ENCODE data around the gene MPDU1. TPM values are rescaled to one million over a fixed set of nuclear protein-coding genes. Genes with fewer than 3 reads are reported as not detected.

The MPDU1 gene
- total and polyA plus RNA-seq, 2 experiments from 2014 or later: 86.9 to 90.9 TPM

DNA sequence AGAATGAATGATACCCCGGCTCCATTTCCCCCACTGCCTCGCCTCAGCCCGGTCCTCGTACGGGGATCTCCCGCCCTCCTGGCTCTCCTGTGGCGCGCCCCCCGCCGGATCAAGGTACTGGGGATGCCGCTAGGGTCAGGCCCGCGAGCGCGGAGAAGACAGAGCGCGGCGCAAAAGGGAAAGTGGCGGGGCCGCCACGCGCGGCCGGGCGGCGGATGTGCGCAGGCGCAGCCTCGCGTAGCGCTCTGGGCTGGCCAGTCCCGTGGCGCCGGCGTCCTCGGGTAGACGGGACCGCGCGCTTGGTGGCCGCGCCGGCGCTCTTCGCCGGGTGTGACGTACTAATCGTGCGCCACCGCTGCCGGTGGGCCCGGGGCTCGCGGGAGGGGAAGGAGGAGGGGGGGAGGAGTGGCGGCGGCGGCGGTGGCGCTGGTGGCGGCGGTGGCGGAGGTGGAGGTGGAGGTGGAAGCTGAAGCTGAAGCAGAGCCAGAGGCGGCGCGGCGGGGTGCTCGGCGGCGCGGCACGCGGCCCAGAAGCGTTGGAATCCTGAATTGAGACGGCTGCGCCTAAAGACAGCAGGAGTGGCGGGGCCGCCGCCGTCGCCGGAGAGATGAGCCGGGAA, 22.0 kb upstream of the MPDU1 start, which contains the start of gene SENP3:
TSS of gene SENP3 (plus strand) at position 331 of the 619 bp plus-strand sequence. CDS start 1,158 bp downstream, outside the sequence.
- TF ChIP-seq, protein P1, sequence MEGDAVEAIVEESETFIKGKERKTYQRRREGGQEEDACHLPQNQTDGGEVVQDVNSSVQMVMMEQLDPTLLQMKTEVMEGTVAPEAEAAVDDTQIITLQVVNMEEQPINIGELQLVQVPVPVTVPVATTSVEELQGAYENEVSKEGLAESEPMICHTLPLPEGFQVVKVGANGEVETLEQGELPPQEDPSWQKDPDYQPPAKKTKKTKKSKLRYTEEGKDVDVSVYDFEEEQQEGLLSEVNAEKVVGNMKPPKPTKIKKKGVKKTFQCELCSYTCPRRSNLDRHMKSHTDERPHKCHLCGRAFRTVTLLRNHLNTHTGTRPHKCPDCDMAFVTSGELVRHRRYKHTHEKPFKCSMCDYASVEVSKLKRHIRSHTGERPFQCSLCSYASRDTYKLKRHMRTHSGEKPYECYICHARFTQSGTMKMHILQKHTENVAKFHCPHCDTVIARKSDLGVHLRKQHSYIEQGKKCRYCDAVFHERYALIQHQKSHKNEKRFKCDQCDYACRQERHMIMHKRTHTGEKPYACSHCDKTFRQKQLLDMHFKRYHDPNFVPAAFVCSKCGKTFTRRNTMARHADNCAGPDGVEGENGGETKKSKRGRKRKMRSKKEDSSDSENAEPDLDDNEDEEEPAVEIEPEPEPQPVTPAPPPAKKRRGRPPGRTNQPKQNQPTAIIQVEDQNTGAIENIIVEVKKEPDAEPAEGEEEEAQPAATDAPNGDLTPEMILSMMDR (IDR thresholded peaks at IDR 0.05; ENCODE audit: low read depth, low read length): no peak
- peak; percentile 94 to 96 for DNase-seq (ENCODE audit: low read depth in 1 of 2, low spot score in 1 of 2)
- H3K9me3 ChIP-seq (ENCODE audit: low read depth): no peaks in the 10 kb centered on the region
- H3K27ac ChIP-seq: peak within 1 kb of the TSS; percentile 82
- H3K27me3 ChIP-seq: no peaks in the 10 kb centered on the region
- H3K36me3 ChIP-seq: peaks cover 20% of the 10 kb centered on the region
- H3K4me1 ChIP-seq (ENCODE audit: low read depth): peaks cover 20% of the 10 kb centered on the region
- peak within 1 kb of the TSS; percentile 61 for H3K4me3 ChIP-seq

DNA sequence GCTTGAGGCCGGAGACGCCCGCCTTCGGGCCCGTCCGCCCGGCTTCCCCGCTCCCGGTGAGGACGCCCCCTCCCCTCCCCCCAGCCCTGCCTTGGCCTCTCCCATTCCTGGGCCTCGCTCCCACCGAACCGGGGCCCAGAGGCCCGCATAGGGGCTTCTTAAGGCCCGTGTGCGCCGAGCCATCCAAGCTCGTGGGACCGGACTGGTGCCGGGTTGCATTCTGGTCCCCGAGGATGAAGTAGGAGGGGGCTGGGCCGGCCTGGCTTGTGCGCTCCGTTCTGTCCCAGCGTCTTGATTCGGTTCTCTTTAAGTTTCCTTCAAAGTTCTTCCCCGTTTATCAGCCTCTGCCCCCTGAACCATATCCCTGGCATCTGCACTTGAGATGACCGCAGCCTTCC, 21.4 kb upstream of the MPDU1 start:
- Histone ChIP-seq H3K9me3 (ENCODE audit: low read depth) (no peaks in the 10 kb centered on the region), H3K4me3 (peak overlapping the region; percentile 61), H3K4me1 (ENCODE audit: low read depth) (peaks cover 20% of the 10 kb centered on the region), H3K27me3 (no peaks in the 10 kb centered on the region), H3K36me3 (peaks cover 25% of the 10 kb centered on the region), H3K27ac (peak overlapping the region; percentile 80)
- TF ChIP-seq, protein P1 (IDR thresholded peaks at IDR 0.05; ENCODE audit: low read depth, low read length): no peak
- DNase-seq (ENCODE audit: low read depth in 1 of 2, low spot score in 1 of 2): peak in 1 of 2 donors; percentile 35

DNA sequence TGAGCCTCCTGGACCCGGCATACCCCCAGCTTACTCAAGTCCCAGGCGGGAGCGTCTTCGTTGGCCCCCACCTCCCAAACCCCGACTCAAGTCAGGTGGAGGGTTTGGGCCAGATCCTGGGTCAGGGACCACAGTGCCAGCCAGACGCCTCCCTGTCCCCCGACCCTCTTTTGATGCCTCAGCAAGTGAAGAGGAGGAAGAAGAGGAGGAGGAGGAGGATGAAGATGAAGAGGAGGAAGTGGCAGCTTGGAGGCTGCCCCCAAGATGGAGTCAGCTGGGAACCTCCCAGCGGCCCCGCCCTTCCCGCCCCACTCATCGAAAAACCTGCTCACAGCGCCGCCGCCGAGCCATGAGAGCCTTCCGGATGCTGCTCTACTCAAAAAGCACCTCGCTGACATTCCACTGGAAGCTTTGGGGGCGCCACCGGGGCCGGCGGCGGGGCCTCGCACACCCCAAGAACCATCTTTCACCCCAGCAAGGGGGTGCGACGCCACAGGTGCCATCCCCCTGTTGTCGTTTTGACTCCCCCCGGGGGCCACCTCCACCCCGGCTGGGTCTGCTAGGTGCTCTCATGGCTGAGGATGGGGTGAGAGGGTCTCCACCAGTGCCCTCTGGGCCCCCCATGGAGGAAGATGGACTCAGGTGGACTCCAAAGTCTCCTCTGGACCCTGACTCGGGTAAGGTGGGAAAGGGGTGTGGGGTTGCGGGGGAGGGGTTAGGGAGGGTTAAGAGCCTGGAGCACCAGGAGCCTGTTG, 20.4 kb upstream of the MPDU1 start:
- Histone ChIP-seq H3K4me1 (ENCODE audit: low read depth) (peaks cover 11% of the 10 kb centered on the region), H3K27me3 (no peaks in the 10 kb centered on the region), H3K9me3 (ENCODE audit: low read depth) (no peaks in the 10 kb centered on the region), H3K4me3 (peak overlapping the region; percentile 61), H3K27ac (no peak overlapping the region), H3K36me3 (peaks cover 27% of the 10 kb centered on the region)
- DNase-seq (ENCODE audit: low read depth in 1 of 2, low spot score in 1 of 2): no peak
- TF ChIP-seq, protein P1 (IDR thresholded peaks at IDR 0.05; ENCODE audit: low read depth, low read length): no peak

DNA sequence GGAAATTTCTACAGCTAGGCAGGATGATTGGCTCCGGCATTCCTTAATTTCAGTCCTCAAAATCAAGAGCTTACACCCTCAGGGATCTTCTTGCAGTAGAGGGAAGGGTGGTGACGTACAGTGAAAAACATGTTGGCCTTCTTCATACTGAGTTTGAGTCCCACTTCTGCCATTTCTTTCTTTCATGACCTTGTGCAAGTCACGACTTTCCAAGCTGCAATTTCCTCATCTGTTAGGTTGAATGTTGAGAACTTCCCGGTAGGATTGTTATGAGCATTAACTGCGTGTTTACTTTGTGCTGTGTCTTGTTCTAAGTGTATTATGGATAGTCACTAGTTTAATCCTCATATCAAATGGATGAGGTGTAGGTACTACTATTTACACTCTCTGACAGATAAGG, 14.1 kb upstream of the MPDU1 start:
- Histone ChIP-seq H3K27me3 (no peaks in the 10 kb centered on the region), H3K4me1 (ENCODE audit: low read depth) (no peaks in the 10 kb centered on the region), H3K27ac (no peak overlapping the region), H3K36me3 (peaks cover 24% of the 10 kb centered on the region), H3K9me3 (ENCODE audit: low read depth) (no peaks in the 10 kb centered on the region), H3K4me3 (no peak overlapping the region)
- TF ChIP-seq, protein P1 (IDR thresholded peaks at IDR 0.05; ENCODE audit: low read depth, low read length): no peak
- no peak for DNase-seq (ENCODE audit: low read depth in 1 of 2, low spot score in 1 of 2)

DNA sequence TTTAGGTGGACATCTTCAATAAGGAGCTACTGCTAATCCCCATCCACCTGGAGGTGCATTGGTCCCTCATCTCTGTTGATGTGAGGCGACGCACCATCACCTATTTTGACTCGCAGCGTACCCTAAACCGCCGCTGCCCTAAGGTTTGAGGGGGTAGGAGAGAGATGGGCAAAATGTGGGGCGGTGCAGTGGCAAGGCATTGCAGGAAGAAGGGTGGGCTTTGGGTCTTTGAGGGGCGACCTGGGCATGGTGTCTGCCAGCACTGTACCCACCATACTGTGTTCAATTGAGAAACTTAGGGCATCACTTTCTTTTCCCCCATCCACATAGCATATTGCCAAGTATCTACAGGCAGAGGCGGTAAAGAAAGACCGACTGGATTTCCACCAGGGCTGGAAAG, 13.3 kb upstream of the MPDU1 start:
- DNase-seq (ENCODE audit: low read depth in 1 of 2, low spot score in 1 of 2): no peak
- no peak overlapping the region for H3K4me3 ChIP-seq
- no peaks in the 10 kb centered on the region for H3K4me1 ChIP-seq (ENCODE audit: low read depth)
- H3K27ac ChIP-seq: no peak overlapping the region
- peaks cover 25% of the 10 kb centered on the region for H3K36me3 ChIP-seq
- TF ChIP-seq, protein P1 (IDR thresholded peaks at IDR 0.05; ENCODE audit: low read depth, low read length): no peak
- no peaks in the 10 kb centered on the region for H3K9me3 ChIP-seq (ENCODE audit: low read depth)
- no peaks in the 10 kb centered on the region for H3K27me3 ChIP-seq

All from cardiac muscle cell (in vitro differentiated cells and primary cell).